Motor neuron (in vitro differentiated cells): ENCODE data around the gene FSD1. TPM values are rescaled to one million over a fixed set of nuclear protein-coding genes. Genes with fewer than 3 reads are reported as not detected.

ENCODE experiments used
- ATAC-seq, 8 experiments: fragments of 200-7000 bp; cut with Tn5 transposase; replicated peaks in 6 of 8; 2 replicates each; pipeline ENCODE4 v1.8.0; 2021; ENCODE audit warnings: mild to moderate bottlenecking in 8 of 8, moderate library complexity in 8 of 8
- H3K27ac ChIP-seq, 2 donors: fragments of 250-450 bp; sonication (Bioruptor Pico); 2 replicates each; pipeline ENCODE4 v1.9.0; 2021; ENCODE audit warnings: antibody characterized with exemption in 2 of 2, mild to moderate bottlenecking in 2 of 2, moderate library complexity in 1 of 2
- H3K4me1 ChIP-seq, 2 donors: fragments of 250-450 bp; sonication (Bioruptor Pico); replicated peaks in 1 of 2; 2 replicates each; pipeline ENCODE4 v1.6.1; 2021; ENCODE audit warnings: antibody characterized with exemption in 2 of 2, mild to moderate bottlenecking in 2 of 2, moderate library complexity in 1 of 2
- H3K4me3 ChIP-seq, 5 donors: fragments of 250-450 bp; sonication (Bioruptor Pico); 2 replicates each; pipeline ENCODE4 v1.9.0; 2021; ENCODE audit warnings: antibody characterized with exemption in 5 of 5, mild to moderate bottlenecking in 5 of 5, moderate library complexity in 4 of 5
- WGBS, 10 experiments: fragments of 450-650 bp; shearing (Covaris generic); methylation state at CpG; one replicate each; pipeline ENCODE4 v1.0.0; 2022; 5-methylcytosine and 5-hydroxymethylcytosine counted together
- in situ Hi-C, 9 experiments: fragments of 400-800 bp; cut with MboI; loops; one replicate each; pipeline ENCODE4 v1.15.0; 2021; ENCODE audit warnings: low sequenced_read_pairs in 9 of 9, low pct_unique_long_range_greater_than_20kb in 2 of 9; ENCODE audit not compliant: unreplicated experiment in 9 of 9
- total RNA-seq, 8 experiments: library from RNA; unstranded; fragments of 300-600 nt; gene quantifications; 2 replicates each; pipeline versions ENCODE4 v1.2.3 to v1.2.4, GENCODE V29; 2022

Gene FSD1
- 10 to 100 TPM in 5 of 8 experiments, 1 to 10 TPM in 2, not detected in 1; 5.0 to 43.4 (median 37.2) TPM for total RNA-seq

DNA sequence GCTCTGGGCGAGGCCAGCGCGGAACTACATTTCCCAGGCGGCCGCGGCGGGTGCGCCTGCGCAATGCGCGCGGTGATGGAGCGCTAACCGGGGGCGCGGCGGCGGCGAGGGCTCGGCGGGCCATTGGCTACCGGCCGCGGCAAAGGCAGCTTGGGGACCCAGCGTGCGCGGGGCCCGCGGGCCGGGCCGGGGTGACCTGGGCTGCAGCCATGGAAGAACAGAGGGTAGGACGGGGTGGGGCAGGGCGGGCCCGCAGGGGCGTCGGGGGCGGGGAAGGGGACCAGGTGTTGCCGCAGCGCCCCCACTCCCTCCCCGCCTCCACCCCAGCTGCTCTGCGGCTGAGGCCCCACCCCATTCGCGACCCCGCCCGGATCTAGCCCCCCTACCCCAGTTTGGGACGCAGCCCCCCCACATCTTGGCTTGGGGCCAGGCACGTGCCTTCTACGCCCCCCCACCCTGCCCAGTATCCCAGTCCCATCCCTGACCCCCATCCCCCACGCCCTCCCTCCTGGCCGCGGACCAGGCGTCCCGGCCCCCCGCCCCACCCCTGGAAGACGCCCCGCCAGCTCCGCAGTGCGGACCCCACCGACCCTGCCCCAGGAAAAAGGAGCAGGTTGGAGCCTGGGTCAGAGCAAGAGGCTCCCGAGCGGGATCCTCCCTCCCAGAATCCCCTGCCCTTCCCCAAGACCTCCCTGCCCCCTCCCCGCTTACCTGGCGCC is at the start of gene FSD1:
Gene FSD1, plus strand, starts transcription at position 61 of the 719 bp plus-strand sequence. Its CDS starts 149 bp downstream, at position 210.
- H3K27ac ChIP-seq: no peak within 1 kb of the TSS
- peak within 1 kb of the TSS; percentile 40 to 76 (median 47) for H3K4me3 ChIP-seq
- WGBS, 10 experiments: no CpG with 5 or more reads among the region's 63 CpGs
- in situ Hi-C loops: no loop called here
- peaks cover 0 to 11% of the 10 kb centered on the region in 2 donors for H3K4me1 ChIP-seq
- peak; percentile 91 to 99 (median 95) for ATAC-seq

DNA sequence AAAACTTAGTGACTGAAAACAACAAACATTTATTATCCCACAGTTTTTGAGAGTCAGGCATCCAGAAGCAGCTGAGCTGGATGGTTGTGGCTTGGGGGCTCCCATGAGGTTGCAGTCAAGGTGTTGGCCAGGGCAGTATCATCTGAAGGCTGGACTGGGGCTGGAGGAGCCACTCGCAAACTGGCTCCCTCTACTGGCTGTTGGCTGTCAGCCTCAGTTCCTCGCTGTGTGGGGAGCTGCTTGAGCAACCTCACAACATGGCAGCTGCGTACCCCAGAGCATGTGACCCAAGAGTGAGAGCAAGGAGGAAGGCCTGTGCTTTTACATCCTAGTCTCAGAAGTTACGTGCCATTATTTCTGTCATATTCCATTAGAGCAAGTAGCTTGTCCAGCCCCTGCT is 47.8 kb upstream of the FSD1 start:
- Histone ChIP-seq H3K4me3 (no peak overlapping the region), H3K27ac (no peak overlapping the region), H3K4me1 (no peaks in the 10 kb centered on the region)
- WGBS, 10 experiments: 80 to 100% (median 100%) methylated on average over 1 to 3 of the region's 4 CpGs; no CpG with 5 or more reads in 2 of the 10 experiments
- in situ Hi-C loops: loop anchor here in 1 of 9 experiments (25.0 kb wide), 1 partner anchor 381 kb away; the partner anchor contains the start of gene TNFAIP8L1
- no peak for ATAC-seq

DNA sequence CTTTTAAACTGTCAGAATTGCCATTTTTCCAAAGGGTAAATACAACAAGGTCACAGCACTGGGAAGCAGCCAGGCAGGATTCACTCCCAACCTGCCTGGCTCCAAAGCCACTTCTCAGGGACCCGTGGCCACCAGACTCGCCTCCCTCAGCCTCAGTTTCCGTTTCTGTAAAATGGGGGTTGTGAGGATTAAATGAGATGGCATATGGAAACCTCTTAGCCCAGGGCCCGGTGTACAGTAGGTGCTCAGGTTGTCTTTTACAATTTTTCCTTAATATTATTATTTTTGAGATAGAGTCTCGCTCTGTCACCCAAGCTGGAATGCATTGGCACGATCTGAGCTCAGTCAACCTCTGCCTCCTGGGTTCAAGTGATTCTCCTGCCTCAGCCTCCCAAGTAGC is 47.4 kb upstream of the FSD1 start:
- no peak overlapping the region for H3K27ac ChIP-seq
- no peaks in the 10 kb centered on the region for H3K4me1 ChIP-seq
- 61 to 100% (median 100%) methylated on average over 1 to 5 of the region's 6 CpGs; no CpG with 5 or more reads in 2 of the 10 experiments for WGBS, 10 experiments
- in situ Hi-C loops: loop anchor here in 1 of 9 experiments (25.0 kb wide), 1 partner anchor 380 kb away; the partner anchor contains the start of gene TNFAIP8L1
- ATAC-seq: no peak
- no peak overlapping the region for H3K4me3 ChIP-seq

DNA sequence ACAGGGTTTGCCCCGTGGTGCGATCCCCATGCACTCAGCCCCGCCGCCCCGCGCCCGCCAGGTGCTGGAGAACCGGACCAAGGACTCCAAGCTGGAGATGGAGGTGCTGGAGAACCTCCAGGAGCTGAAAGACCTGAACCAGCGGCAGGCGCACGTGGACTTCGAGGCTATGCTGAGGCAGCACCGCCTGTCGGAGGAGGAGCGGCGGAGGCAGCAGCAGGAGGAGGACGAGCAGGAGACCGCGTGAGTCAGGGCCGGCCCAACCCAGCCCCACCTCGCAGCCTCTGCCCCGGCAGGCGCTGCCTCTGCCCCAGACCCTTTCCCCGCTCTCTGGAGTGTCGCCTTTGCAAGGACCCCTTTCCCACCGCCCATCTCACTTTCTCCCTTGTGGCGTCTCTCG is 46.2 kb upstream of the FSD1 start:
- no peak overlapping the region for H3K4me3 ChIP-seq
- no peaks in the 10 kb centered on the region for H3K4me1 ChIP-seq
- peak in 2 of 8 experiments; percentile 11 to 14 for ATAC-seq
- in situ Hi-C loops: loop anchor here in 1 of 9 experiments (25.0 kb wide), 1 partner anchor 379 kb away; the partner anchor contains the start of gene TNFAIP8L1
- no CpG with 5 or more reads among the region's 28 CpGs for WGBS, 10 experiments
- no peak overlapping the region for H3K27ac ChIP-seq

- H3K4me3 ChIP-seq: no peak overlapping the region
- no peaks in the 10 kb centered on the region for H3K4me1 ChIP-seq
- WGBS, 10 experiments: 90 to 100% (median 94%) methylated on average over 1 to 6 of the region's 11 CpGs; no CpG with 5 or more reads in 3 of the 10 experiments
- ATAC-seq: no peak
- in situ Hi-C loops: loop anchor here in 1 of 9 experiments (25.0 kb wide), 1 partner anchor 377 kb away; the partner anchor contains the start of gene TNFAIP8L1
- H3K27ac ChIP-seq: no peak overlapping the region
Measured at GRCh38 chr19:4260613-4261191, 43.7 kb upstream of the FSD1 start.

DNA sequence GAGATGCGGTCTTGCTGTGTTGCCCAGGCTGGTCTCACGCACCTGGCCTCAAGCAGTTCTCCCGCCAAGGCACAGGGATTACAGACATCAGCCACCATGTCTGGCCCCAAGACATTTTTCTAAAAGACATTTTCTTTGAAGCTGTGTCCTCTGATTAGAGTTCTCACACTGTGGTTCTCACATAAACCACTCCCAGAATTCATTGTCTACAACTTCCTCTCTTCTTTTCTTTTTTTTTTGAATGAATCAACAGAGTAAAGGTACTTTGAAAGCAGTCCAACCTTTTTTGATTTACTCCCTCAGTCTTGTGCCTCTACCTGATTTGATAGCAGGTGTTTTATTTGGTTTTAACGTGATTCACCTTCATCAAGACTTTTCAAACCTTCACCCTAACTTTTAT is 39.6 kb upstream of the FSD1 start:
- Histone ChIP-seq H3K27ac (no peak overlapping the region), H3K4me3 (no peak overlapping the region), H3K4me1 (no peaks in the 10 kb centered on the region)
- 50 to 100% (median 95%) methylated on average over 1 to 4 of the region's 4 CpGs for whole genome bisulfite sequencing, 10 experiments
- no peak for ATAC-seq
- in situ Hi-C loops: loop anchor here in 1 of 9 experiments (25.0 kb wide), 1 partner anchor 372 kb away; the partner anchor contains the start of gene TNFAIP8L1

- ATAC-seq: no peak
- no peak overlapping the region for H3K27ac ChIP-seq
- 80 to 100% (median 96%) methylated on average over 1 to 15 of the region's 18 CpGs; no CpG with 5 or more reads in 3 of the 10 experiments for WGBS, 10 experiments
- H3K4me3 ChIP-seq: no peak overlapping the region
- H3K4me1 ChIP-seq: no peaks in the 10 kb centered on the region
- in situ Hi-C loops: loop anchor here in 1 of 9 experiments (25.0 kb wide), 1 partner anchor 371 kb away; the partner anchor contains the start of gene TNFAIP8L1
Measured at GRCh38 chr19:4266253-4267000, 38.0 kb upstream of the FSD1 start.

DNA sequence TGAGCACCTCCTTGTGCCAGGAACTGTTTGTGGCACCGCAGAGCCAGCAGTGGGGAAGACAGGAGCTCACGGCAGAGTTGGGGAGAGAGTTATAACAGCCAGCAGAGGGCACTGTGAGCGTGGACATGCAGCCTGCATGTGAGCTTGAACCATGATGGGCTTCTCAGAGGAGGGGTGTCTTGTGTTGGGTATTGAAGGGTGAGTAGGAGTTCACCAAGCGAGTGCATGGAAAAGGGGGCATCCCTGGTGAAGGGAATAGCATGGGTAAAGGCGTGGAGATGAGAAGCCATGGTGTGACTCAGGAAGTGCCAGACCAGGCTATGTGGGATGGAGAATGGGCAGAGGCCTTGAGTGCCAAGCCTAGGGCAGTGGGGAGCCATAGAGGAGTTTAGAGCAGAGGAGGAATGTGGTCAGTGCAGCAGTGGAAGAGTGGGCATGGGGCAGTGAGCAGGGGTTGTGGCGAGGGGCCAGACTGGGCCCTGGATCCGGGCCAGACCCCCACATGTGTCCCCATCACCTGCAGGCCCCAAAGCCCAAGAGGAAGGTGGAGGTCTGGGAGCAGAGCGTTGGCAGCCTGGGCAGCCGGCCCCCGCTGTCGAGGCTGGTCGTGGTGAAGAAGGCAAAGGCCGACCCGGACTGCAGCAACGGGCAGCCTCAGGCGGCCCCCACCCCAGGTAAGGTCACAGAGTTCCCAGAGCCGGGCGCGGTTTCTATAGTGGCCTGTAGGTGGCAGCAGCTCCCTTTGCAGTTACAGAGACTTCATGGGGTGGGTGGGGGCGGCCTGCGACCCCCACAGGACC is 37.1 kb upstream of the FSD1 start:
- peak; percentile 60 to 87 (median 70) for ATAC-seq
- 18 to 58% (median 40%) methylated on average over 1 to 14 of the region's 21 CpGs; no CpG with 5 or more reads in 2 of the 10 experiments for WGBS, 10 experiments
- no peak overlapping the region for H3K27ac ChIP-seq

GRCh38 chr19:4267901-4268815 is 36.2 kb upstream of the FSD1 start:
- in situ Hi-C loops: loop anchor here in 1 of 9 experiments (25.0 kb wide), 1 partner anchor 369 kb away; the partner anchor contains the start of gene TNFAIP8L1
- H3K27ac ChIP-seq: peak overlapping the region in 1 of 2 donors; percentile 6
- 70 to 100% (median 92%) methylated on average over 1 to 11 of the region's 30 CpGs; no CpG with 5 or more reads in 2 of the 10 experiments for WGBS, 10 experiments
- no peaks in the 10 kb centered on the region for H3K4me1 ChIP-seq
- peak in 1 of 8 experiments; percentile 24 for ATAC-seq
- H3K4me3 ChIP-seq: no peak overlapping the region

More for the DNA sequence above, 37.1 kb upstream of the FSD1 start:
- H3K4me1 ChIP-seq: no peaks in the 10 kb centered on the region
- no peak overlapping the region for H3K4me3 ChIP-seq
- in situ Hi-C loops: loop anchor here in 1 of 9 experiments (25.0 kb wide), 1 partner anchor 370 kb away; the partner anchor contains the start of gene TNFAIP8L1

GRCh38 chr19:4268816-4269430 is 35.5 kb upstream of the FSD1 start:
- Histone ChIP-seq H3K4me1 (no peaks in the 10 kb centered on the region), H3K4me3 (no peak overlapping the region), H3K27ac (peak overlapping the region in 1 of 2 donors; percentile 6)
- peak in 2 of 8 experiments; percentile 12 to 25 for ATAC-seq
- in situ Hi-C loops: loop anchor here in 1 of 9 experiments (25.0 kb wide), 1 partner anchor 368 kb away; the partner anchor contains the start of gene TNFAIP8L1
- WGBS, 10 experiments: 57 to 100% (median 89%) methylated on average over 1 to 12 of the region's 13 CpGs; no CpG with 5 or more reads in 2 of the 10 experiments
